ENCODE results near the gene GRIN2A. TPM values are rescaled to one million over a fixed set of nuclear protein-coding genes. Genes with fewer than 3 reads are reported as not detected.
A peak's percentile ranks its signal among the peaks of the same experiment; 100 is the strongest.
"Not testable (repeated sequence)": the region's sequence is repeated elsewhere in the genome, so short reads cannot be mapped to it uniquely, and the experiment has no call there.

Gene GRIN2A
- total and polyA plus RNA-seq, 5 experiments from 2014 or later = not detected

DNA sequence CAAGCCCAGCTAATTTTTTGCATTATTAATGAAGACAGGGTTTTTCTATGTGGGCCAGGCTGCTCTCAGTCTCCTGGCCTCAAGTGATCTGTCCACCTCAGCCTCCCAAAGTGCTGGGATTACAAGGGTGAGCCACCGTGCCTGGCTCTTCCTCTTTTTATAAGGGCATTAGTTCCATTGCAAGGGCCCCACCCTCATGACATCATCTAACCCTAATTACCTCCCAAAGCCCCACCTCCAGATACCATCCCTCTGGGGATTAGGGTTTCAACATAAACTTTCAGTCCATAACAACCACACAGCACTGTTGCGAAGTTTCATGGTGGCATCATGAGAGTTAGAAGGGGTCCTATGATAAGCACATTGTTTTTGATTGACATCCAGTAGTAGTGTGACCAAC is 277.7 kb downstream of the GRIN2A start:
- no peak for ATAC-seq
- POLR2A ChIA-PET = no interaction called here

DNA sequence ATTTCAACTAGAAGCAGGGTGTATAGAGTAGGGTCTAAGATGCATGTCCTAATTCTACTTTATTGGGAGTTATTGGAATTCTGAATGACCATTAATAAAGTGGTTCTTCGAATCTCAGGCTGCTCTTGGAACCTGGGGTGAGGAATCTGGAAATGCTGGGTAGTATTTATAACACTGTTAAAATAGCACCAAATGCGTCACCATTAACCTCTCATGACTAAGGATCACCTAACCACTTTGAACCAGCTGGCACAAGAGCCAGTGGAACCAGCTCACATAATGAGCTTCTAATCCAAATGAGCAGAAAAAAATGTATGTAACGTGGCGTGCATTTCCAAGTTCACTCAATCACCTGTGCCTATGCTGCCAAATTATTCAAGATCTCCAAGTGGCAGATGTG is 281.7 kb downstream of the GRIN2A start:
- peaks cover 0 to 2% (median 0%) of the 10 kb centered on the region in 4 donors for H3K4me1 Mint-ChIP-seq
- no peak for ATAC-seq
- H3K4me3 Mint-ChIP-seq = no peak overlapping the region
- H3K27ac Mint-ChIP-seq = no peak overlapping the region
- POLR2A ChIA-PET = no interaction called here
- peaks cover 2 to 16% (median 3%) of the 10 kb centered on the region in 5 donors for H3K27me3 Mint-ChIP-seq
- peaks cover 0 to 23% (median 2%) of the 10 kb centered on the region in 9 donors for H3K9me3 Mint-ChIP-seq
- DNase-seq = no peak
- H3K36me3 Mint-ChIP-seq = no peaks in the 10 kb centered on the region

More for the DNA sequence above, 277.7 kb downstream of the GRIN2A start:
- Mint-ChIP-seq H3K9me3 (peaks cover 0 to 36% (median 2%) of the 10 kb centered on the region in 9 donors), H3K4me1 (peaks cover 0 to 1% (median 0%) of the 10 kb centered on the region in 4 donors), H3K27me3 (peaks cover 0 to 22% (median 4%) of the 10 kb centered on the region in 5 donors), H3K4me3 (no peak overlapping the region), H3K36me3 (no peaks in the 10 kb centered on the region), H3K27ac (no peak overlapping the region)
- DNase-seq = no peak

- Mint-ChIP-seq H3K27ac (peak overlapping the region in 1 of 10 donors; percentile 75), H3K4me3 (no peak overlapping the region), H3K36me3 (no peaks in the 10 kb centered on the region), H3K9me3 (peaks cover 0 to 31% (median 4%) of the 10 kb centered on the region in 9 donors), H3K4me1 (peaks cover 0 to 2% (median 0%) of the 10 kb centered on the region in 4 donors), H3K27me3 (peaks cover 2 to 14% (median 3%) of the 10 kb centered on the region in 5 donors)
- POLR2A ChIA-PET = no interaction called here
- ATAC-seq (no peak), DNase-seq (no peak)
Measured at GRCh38 chr16:9898555-9898954, 283.7 kb downstream of the GRIN2A start.

- Mint-ChIP-seq H3K27ac (no peak overlapping the region), H3K36me3 (no peaks in the 10 kb centered on the region), H3K4me1 (peaks cover 0 to 2% (median 0%) of the 10 kb centered on the region in 4 donors), H3K9me3 (peaks cover 0 to 29% (median 4%) of the 10 kb centered on the region in 9 donors), H3K27me3 (peaks cover 0 to 12% (median 3%) of the 10 kb centered on the region in 5 donors), H3K4me3 (no peak overlapping the region)
- DNase-seq (no peak), ATAC-seq (no peak)
- POLR2A ChIA-PET = no interaction called here
Measured at GRCh38 chr16:9898124-9898523, 284.1 kb downstream of the GRIN2A start.

- POLR2A ChIA-PET = no interaction called here
- DNase-seq = no peak
- Mint-ChIP-seq H3K4me1 (peaks cover 0 to 2% (median 0%) of the 10 kb centered on the region in 4 donors), H3K36me3 (no peaks in the 10 kb centered on the region), H3K27ac (no peak overlapping the region), H3K4me3 (no peak overlapping the region), H3K9me3 (peaks cover 0 to 41% (median 7%) of the 10 kb centered on the region in 9 donors), H3K27me3 (peaks cover 0 to 12% (median 3%) of the 10 kb centered on the region in 5 donors)
- no peak for ATAC-seq
Measured at GRCh38 chr16:9895817-9896216, 286.4 kb downstream of the GRIN2A start.

DNA sequence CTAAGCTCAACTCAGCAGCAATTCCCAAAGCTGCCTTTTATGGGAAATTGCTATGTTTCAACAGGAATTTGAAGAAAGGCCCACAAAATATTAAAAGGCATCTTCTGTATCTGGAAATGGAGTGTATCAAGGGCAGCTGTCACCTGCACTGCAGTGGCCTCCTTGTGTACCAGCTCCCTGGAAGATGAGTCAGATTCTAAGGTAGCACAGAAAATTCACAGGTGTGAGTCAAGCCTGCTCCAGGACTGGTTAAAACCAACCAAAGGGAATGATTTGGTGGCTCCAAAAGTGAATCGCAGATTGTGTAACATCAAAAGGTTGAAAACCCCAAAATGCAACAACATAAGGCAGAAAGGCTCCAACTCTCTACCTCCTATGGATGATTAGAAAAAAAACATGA is 296.4 kb downstream of the GRIN2A start:
- ATAC-seq (no peak), DNase-seq (no peak)
- H3K36me3 Mint-ChIP-seq = no peaks in the 10 kb centered on the region
- H3K27me3 Mint-ChIP-seq = peaks cover 0 to 15% (median 4%) of the 10 kb centered on the region in 5 donors
- H3K4me3 Mint-ChIP-seq = no peak overlapping the region
- no peak overlapping the region for H3K27ac Mint-ChIP-seq
- POLR2A ChIA-PET = no interaction called here
- peaks cover 0 to 5% (median 0%) of the 10 kb centered on the region in 9 donors for H3K9me3 Mint-ChIP-seq
- H3K4me1 Mint-ChIP-seq = no peaks in the 10 kb centered on the region

DNA sequence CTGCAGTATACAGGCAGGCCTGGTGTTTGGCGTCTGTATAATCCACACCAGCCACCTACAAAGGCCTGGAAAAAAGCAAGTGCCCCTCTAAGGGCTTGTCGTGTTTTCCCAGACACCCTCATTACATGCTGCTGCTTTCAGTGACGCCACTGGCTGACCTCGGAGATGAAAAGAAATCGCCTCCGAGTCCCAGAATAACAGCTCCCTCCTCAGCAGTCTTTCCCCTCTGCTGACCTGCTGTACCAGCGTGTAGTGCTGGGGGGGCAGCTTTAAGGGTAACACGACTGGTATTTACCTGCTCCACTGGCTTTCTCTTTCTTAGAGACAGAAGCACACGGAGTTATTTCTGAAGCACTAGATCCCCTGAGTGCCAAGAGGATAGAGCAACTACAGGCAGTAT is 296.8 kb downstream of the GRIN2A start:
- no peak overlapping the region for H3K27ac Mint-ChIP-seq
- peaks cover 0 to 5% (median 0%) of the 10 kb centered on the region in 9 donors for H3K9me3 Mint-ChIP-seq
- no peaks in the 10 kb centered on the region for H3K36me3 Mint-ChIP-seq
- ATAC-seq (no peak), DNase-seq (no peak)
- H3K4me1 Mint-ChIP-seq = no peaks in the 10 kb centered on the region
- H3K4me3 Mint-ChIP-seq = no peak overlapping the region
- peaks cover 0 to 15% (median 6%) of the 10 kb centered on the region in 5 donors for H3K27me3 Mint-ChIP-seq
- POLR2A ChIA-PET = no interaction called here

DNA sequence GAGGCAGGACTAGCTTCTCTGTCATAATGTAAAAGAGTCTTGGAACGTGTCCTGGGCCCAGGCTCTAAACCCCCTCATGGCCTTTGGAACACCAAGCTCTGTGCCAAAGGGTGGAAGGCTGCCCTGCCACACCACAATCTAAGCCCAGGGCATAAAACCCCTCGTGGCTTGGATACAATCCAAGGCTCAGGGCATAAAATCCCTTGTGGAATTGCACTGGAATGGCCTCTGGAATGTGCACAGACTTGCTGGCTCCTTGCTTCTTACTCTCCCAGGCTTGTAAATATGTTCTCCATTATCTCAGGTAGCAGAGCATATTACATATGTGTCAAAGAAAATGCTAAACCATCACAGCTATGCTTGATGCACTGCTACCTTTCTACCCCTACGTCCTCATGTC is 306.2 kb downstream of the GRIN2A start:
- H3K27ac Mint-ChIP-seq, DNase-seq, H3K27me3 Mint-ChIP-seq, H3K4me3 Mint-ChIP-seq, H3K36me3 Mint-ChIP-seq, H3K9me3 Mint-ChIP-seq, POLR2A ChIA-PET, H3K4me1 Mint-ChIP-seq, ATAC-seq: not testable (repeated sequence)

- Mint-ChIP-seq H3K9me3 (peaks cover 0 to 3% (median 0%) of the 10 kb centered on the region in 9 donors), H3K4me3 (no peak overlapping the region), H3K27ac (no peak overlapping the region), H3K4me1 (no peaks in the 10 kb centered on the region), H3K36me3 (no peaks in the 10 kb centered on the region), H3K27me3 (peaks cover 3 to 9% (median 6%) of the 10 kb centered on the region in 5 donors)
- DNase-seq (no peak), ATAC-seq (no peak)
- POLR2A ChIA-PET = no interaction called here
Measured at GRCh38 chr16:9874219-9874618, 308.0 kb downstream of the GRIN2A start.

DNA sequence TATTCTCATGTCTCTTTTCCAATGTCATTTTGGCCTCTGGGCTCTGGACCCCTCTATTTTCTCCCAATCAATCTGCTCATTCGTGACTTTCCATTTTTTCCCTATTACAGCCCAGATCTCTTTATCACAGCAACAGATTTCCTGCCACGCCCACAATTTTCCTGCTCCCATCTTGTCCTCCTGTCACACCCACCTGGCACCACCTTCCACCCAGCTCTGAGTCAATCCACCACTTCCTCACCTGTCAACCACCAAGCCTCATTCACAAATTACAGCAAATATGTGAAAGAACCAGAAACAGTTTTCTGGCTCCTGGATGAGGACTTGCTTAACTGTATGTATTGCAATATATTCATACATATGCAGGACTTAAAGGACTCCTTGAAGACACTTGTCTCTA is 311.3 kb downstream of the GRIN2A start:
- Mint-ChIP-seq H3K36me3 (no peaks in the 10 kb centered on the region), H3K4me3 (no peak overlapping the region), H3K27me3 (peaks cover 3 to 9% (median 6%) of the 10 kb centered on the region in 5 donors), H3K27ac (no peak overlapping the region), H3K4me1 (no peaks in the 10 kb centered on the region), H3K9me3 (peaks cover 0 to 3% (median 0%) of the 10 kb centered on the region in 9 donors)
- no peak for DNase-seq
- POLR2A ChIA-PET = no interaction called here
- no peak for ATAC-seq

- Mint-ChIP-seq H3K36me3 (no peaks in the 10 kb centered on the region), H3K27me3 (peaks cover 3 to 9% (median 6%) of the 10 kb centered on the region in 5 donors), H3K27ac (no peak overlapping the region), H3K4me1 (no peaks in the 10 kb centered on the region), H3K4me3 (no peak overlapping the region), H3K9me3 (peaks cover 0 to 3% (median 0%) of the 10 kb centered on the region in 9 donors)
- POLR2A ChIA-PET = no interaction called here
- no peak for DNase-seq
- ATAC-seq = no peak
Measured at GRCh38 chr16:9869776-9870175, 312.5 kb downstream of the GRIN2A start.

- no peak for DNase-seq
- Mint-ChIP-seq H3K9me3 (peaks cover 0 to 3% (median 0%) of the 10 kb centered on the region in 9 donors), H3K4me3 (no peak overlapping the region), H3K27me3 (peaks cover 3 to 9% (median 6%) of the 10 kb centered on the region in 5 donors), H3K27ac (no peak overlapping the region), H3K36me3 (no peaks in the 10 kb centered on the region), H3K4me1 (no peaks in the 10 kb centered on the region)
- POLR2A ChIA-PET = no interaction called here
- ATAC-seq = no peak
Measured at GRCh38 chr16:9868606-9869149, 313.6 kb downstream of the GRIN2A start.

GRCh38 chr16:9867176-9867575 is 315.1 kb downstream of the GRIN2A start:
- POLR2A ChIA-PET = no interaction called here
- no peaks in the 10 kb centered on the region for H3K36me3 Mint-ChIP-seq
- no peak overlapping the region for H3K4me3 Mint-ChIP-seq
- no peaks in the 10 kb centered on the region for H3K4me1 Mint-ChIP-seq
- no peak overlapping the region for H3K27ac Mint-ChIP-seq
- peaks cover 3 to 9% (median 3%) of the 10 kb centered on the region in 5 donors for H3K27me3 Mint-ChIP-seq
- no peaks in the 10 kb centered on the region for H3K9me3 Mint-ChIP-seq
- no peak for DNase-seq
- no peak for ATAC-seq

- Mint-ChIP-seq H3K9me3 (peaks cover 0 to 4% (median 0%) of the 10 kb centered on the region in 9 donors), H3K4me3 (no peak overlapping the region), H3K27ac (no peak overlapping the region)
Measured at GRCh38 chr16:9864461-9864860, 317.8 kb downstream of the GRIN2A start.

More at GRCh38 chr16:9864461-9864860, 317.8 kb downstream of the GRIN2A start:
- Mint-ChIP-seq H3K27me3 (no peaks in the 10 kb centered on the region), H3K36me3 (no peaks in the 10 kb centered on the region), H3K4me1 (no peaks in the 10 kb centered on the region)
- ATAC-seq = no peak
- POLR2A ChIA-PET = no interaction called here
- DNase-seq = no peak

All from naive thymus-derived CD8-positive, alpha-beta T cell (primary cell).